Lower lobe of right lung (tissue), 2 donors: ENCODE results near the gene BLID. TPM values are rescaled to one million over a fixed set of nuclear protein-coding genes. Genes with fewer than 3 reads are reported as not detected.
A peak's percentile ranks its signal among the peaks of the same experiment; 100 is the strongest.

Source experiments
- ATAC-seq, 2 donors: fragments of 200-7000 bp; cut with Tn5 transposase; one replicate each; pipeline ENCODE4 v1.9.1; 2020 to 2022; ENCODE audit warnings: mild to moderate bottlenecking in 2 of 2, moderate library complexity in 2 of 2
- DNase-seq: peaks from one replicate; pipeline ENCODE4 v3.0.0-alpha.2; 2020
- H3K27ac ChIP-seq: fragments of 200-600 bp; one replicate; pipeline ENCODE4 v1.8.0; 2022
- H3K27me3 ChIP-seq: fragments of 200-600 bp; one replicate; pipeline ENCODE4 v1.8.0; 2022; ENCODE audit warnings: low read depth
- H3K36me3 ChIP-seq: fragments of 200-600 bp; one replicate; pipeline ENCODE4 v1.8.0; 2022; ENCODE audit warnings: mild to moderate bottlenecking
- H3K4me1 ChIP-seq: fragments of 200-600 bp; one replicate; pipeline ENCODE4 v1.8.0; 2022
- H3K4me3 ChIP-seq: fragments of 200-600 bp; one replicate; pipeline ENCODE4 v1.8.0; 2022; ENCODE audit warnings: mild to moderate bottlenecking
- H3K9me3 ChIP-seq: fragments of 200-600 bp; one replicate; pipeline ENCODE4 v1.8.0; 2022
- intact Hi-C: fragments of 100-400 bp; cut with DNase I; formaldehyde crosslinking; loops from one replicate; pipeline ENCODE4 v1.11.0; 2022
- total RNA-seq: library from RNA; stranded (reverse); fragmentation: NEBNext Ultra II Directional; extraction: Animal tissue kit (Norgen Biotek cat#: 25700); gene quantifications from one replicate; pipeline ENCODE4 v1.2.1, GENCODE V29; 2021
- TF ChIP-seq, protein P1 (sequence below): fragments of 200-600 bp; IDR thresholded peaks from one replicate; pipeline ENCODE4 v1.8.0; 2022; ENCODE audit warnings: antibody characterized with exemption, mild to moderate bottlenecking
- donor health status: DM: no; HTN: yes; CAD: no; lungs with severe emphysema.

The BLID gene
- total RNA-seq, 1 donor from 2014 or later: 0.62 TPM

DNA sequence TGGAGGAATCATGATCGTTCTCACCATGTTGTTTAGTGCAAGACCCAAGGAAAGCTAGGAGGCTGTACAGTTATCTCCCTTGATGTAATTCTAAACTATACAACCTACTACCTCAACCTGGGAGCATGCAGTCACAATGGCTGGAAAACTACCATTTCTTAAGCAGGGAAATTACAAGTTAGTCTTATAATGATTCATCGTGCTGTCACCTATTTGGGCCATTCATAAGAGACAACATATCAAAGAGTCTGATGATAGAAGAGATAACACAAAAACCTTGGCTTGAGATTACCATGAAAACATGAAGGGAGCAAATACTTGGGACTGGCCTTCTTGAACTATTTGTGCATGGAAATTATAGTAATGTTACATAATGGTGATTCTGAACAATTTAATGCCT lies 30.5 kb upstream of the BLID start:
- no peak overlapping the region for H3K27ac ChIP-seq
- no peaks in the 10 kb centered on the region for H3K36me3 ChIP-seq
- H3K9me3 ChIP-seq: no peaks in the 10 kb centered on the region
- no peak overlapping the region for H3K4me3 ChIP-seq
- intact Hi-C loops: no loop called here
- peaks cover 4% of the 10 kb centered on the region for H3K4me1 ChIP-seq
- ATAC-seq: no peak
- no peak for DNase-seq
- TF ChIP-seq, protein P1, sequence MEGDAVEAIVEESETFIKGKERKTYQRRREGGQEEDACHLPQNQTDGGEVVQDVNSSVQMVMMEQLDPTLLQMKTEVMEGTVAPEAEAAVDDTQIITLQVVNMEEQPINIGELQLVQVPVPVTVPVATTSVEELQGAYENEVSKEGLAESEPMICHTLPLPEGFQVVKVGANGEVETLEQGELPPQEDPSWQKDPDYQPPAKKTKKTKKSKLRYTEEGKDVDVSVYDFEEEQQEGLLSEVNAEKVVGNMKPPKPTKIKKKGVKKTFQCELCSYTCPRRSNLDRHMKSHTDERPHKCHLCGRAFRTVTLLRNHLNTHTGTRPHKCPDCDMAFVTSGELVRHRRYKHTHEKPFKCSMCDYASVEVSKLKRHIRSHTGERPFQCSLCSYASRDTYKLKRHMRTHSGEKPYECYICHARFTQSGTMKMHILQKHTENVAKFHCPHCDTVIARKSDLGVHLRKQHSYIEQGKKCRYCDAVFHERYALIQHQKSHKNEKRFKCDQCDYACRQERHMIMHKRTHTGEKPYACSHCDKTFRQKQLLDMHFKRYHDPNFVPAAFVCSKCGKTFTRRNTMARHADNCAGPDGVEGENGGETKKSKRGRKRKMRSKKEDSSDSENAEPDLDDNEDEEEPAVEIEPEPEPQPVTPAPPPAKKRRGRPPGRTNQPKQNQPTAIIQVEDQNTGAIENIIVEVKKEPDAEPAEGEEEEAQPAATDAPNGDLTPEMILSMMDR: no peak
- H3K27me3 ChIP-seq: no peaks in the 10 kb centered on the region

DNA sequence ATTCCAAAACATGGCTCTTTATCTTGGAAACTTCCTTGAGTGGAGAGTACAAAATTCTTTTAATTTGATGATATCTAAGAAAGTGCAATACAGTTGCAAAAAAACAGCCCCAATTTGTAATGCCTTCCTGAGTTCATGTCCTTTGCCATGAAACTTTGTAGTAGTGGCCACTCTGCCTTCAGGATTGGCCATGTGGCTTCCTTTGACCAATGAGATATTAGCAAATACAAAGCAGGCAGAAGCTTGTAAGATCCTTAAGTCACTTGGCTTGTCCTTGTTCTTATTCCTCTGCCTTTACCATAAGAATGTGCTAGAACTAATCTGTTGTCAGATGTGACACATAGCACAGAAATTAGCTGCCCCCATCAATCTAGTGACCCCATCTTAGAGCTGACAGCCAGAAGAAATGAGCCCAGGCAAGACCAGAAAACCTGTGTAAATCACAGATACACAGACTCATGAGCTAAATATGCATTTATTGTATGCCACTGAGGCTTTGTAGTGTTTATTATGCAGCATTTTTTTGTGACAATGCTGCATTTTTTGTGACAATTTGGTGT lies 29.8 kb upstream of the BLID start:
- Histone ChIP-seq H3K27ac (no peak overlapping the region), H3K36me3 (no peaks in the 10 kb centered on the region), H3K27me3 (no peaks in the 10 kb centered on the region), H3K4me1 (peaks cover 2% of the 10 kb centered on the region), H3K4me3 (no peak overlapping the region), H3K9me3 (no peaks in the 10 kb centered on the region)
- ATAC-seq (no peak), DNase-seq (no peak)
- intact Hi-C loops: no loop called here
- TF ChIP-seq, protein P1: no peak

DNA sequence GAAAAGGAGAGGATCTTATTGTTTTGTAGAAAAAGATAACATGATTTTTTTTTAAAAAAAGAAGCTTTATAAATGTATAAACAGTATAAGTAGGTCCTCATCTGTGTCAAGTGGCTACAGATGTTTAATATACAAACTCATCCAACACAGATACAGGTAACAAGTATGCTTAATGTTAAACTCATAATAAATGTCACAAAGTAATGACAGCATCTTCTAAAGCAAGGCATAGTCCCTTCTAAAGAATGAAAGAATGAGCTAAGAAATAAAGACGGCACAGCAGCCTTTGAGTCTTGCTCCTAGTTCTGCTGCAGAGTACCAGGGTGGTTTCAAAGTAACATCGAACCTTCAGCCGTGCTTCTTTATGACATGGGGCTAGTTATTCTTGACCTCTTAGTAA lies 28.7 kb upstream of the BLID start:
- ATAC-seq: no peak
- H3K27ac ChIP-seq: no peak overlapping the region
- H3K36me3 ChIP-seq: no peaks in the 10 kb centered on the region
- no peaks in the 10 kb centered on the region for H3K27me3 ChIP-seq
- H3K4me1 ChIP-seq: no peaks in the 10 kb centered on the region
- TF ChIP-seq, protein P1: no peak
- intact Hi-C loops: no loop called here
- no peak for DNase-seq
- no peak overlapping the region for H3K4me3 ChIP-seq
- H3K9me3 ChIP-seq: no peaks in the 10 kb centered on the region

DNA sequence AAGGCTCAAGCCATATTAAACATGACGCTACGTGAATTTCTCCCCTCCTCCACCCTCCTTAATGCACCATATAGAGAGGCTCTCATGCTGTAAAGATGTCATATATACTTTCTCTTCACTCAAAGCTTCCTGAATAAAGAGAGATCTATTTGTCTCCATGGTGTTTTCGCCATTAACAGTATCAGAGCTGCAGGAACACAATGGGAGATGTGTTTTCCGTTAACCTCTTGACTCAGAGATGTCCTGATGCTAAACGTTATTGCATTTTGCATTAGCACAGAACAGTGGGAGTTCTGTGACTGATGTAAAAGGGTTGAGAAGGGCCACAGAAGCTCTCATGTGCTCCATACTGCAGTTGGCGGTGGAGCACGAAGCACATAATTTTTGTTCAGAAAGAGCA lies 25.7 kb upstream of the BLID start:
- Histone ChIP-seq H3K4me1 (peaks cover 17% of the 10 kb centered on the region), H3K27me3 (no peaks in the 10 kb centered on the region), H3K4me3 (no peak overlapping the region), H3K27ac (no peak overlapping the region), H3K9me3 (no peaks in the 10 kb centered on the region), H3K36me3 (no peaks in the 10 kb centered on the region)
- TF ChIP-seq, protein P1: no peak
- intact Hi-C loops: no loop called here
- ATAC-seq (no peak), DNase-seq (no peak)

DNA sequence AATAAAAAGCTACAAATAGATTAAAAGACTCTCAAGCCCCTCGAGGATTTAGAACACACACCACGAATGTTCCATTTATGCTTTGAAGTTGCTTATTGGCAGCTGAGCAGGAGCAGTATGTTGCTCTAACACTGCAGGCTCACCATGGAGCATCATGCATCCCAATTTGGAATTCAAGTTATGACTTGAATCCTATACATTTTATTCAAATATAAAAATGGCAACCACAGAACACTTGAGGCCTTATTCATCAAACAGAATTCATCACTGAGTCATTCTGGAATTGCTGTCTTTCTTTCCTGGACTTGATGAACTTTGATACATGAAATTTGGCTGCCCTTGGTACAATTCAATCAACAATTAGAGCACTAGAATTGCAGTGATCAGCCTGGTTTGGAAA lies 24.5 kb upstream of the BLID start:
- Histone ChIP-seq H3K36me3 (no peaks in the 10 kb centered on the region), H3K4me3 (no peak overlapping the region), H3K4me1 (peaks cover 21% of the 10 kb centered on the region), H3K27ac (no peak overlapping the region), H3K27me3 (no peaks in the 10 kb centered on the region), H3K9me3 (no peaks in the 10 kb centered on the region)
- no peak for DNase-seq
- TF ChIP-seq, protein P1: no peak
- intact Hi-C loops: no loop called here
- no peak for ATAC-seq

DNA sequence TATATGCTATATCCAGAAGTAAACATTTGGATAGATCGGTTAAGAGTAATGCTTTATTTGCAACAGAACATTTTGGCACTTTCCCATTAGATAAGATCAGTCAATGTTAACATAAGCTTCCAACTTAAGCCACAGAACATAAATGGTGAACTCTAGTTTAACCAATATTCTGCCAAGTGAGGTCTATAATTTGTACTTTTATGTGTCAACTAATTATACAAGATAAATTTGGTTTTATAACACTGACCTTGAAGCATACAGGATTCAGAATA lies 23.5 kb upstream of the BLID start:
- ATAC-seq (peak in 1 of 2 donors; percentile 36), DNase-seq (no peak)
- H3K27ac ChIP-seq: no peak overlapping the region
- TF ChIP-seq, protein P1: no peak
- no peak overlapping the region for H3K4me3 ChIP-seq
- no peaks in the 10 kb centered on the region for H3K27me3 ChIP-seq
- H3K4me1 ChIP-seq: peaks cover 21% of the 10 kb centered on the region
- no peaks in the 10 kb centered on the region for H3K36me3 ChIP-seq
- intact Hi-C loops: no loop called here
- H3K9me3 ChIP-seq: no peaks in the 10 kb centered on the region
